ENCODE measurements around the gene HNRNPA1L2.
"Not testable (repeated sequence)": the region's sequence is repeated elsewhere in the genome, so short reads cannot be mapped to it uniquely, and the experiment has no call there.

DNA sequence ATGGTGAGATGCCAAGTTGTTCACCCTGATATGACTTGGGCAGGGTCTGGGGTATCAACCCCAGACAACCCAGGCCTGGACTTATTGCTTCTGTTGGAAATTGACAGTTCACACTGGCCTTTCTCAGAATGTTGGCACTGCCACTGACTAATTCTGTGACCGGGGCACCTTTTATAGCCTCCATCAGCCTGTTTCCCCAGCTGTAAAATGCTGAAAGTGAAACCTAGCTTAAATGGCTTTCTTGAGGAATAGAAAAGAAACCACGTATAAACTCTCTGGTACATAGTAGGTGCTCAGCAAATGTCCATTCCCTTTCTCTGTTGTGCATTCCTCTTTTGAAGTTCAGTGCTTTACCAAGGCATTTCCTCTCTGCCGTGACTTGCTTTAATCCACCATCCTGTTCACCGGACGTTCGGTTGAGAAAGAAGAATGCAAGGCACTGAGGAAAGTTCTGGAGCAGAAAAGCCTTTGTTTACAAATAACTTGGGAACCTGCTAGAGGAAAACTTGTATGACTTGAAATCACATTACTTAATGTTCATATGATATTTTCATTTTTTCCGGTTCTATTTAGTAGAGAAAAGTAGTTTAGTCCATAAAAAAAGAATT lies 11.0 kb upstream of the HNRNPA1L2 start:
- TF ChIP-seq, protein P1, sequence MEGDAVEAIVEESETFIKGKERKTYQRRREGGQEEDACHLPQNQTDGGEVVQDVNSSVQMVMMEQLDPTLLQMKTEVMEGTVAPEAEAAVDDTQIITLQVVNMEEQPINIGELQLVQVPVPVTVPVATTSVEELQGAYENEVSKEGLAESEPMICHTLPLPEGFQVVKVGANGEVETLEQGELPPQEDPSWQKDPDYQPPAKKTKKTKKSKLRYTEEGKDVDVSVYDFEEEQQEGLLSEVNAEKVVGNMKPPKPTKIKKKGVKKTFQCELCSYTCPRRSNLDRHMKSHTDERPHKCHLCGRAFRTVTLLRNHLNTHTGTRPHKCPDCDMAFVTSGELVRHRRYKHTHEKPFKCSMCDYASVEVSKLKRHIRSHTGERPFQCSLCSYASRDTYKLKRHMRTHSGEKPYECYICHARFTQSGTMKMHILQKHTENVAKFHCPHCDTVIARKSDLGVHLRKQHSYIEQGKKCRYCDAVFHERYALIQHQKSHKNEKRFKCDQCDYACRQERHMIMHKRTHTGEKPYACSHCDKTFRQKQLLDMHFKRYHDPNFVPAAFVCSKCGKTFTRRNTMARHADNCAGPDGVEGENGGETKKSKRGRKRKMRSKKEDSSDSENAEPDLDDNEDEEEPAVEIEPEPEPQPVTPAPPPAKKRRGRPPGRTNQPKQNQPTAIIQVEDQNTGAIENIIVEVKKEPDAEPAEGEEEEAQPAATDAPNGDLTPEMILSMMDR (IDR thresholded peaks at IDR 0.05) = not testable (repeated sequence)
- not testable (repeated sequence) for TF ChIP-seq POLR2AphosphoS5 (IDR thresholded peaks at IDR 0.05)

All from stomach (tissue), 4 donors.